GM12892 (cell line): ENCODE measurements around the gene LASP1NB.

Experiments
- POLR2A ChIP-seq: IDR thresholded peaks from 2 replicates; pipeline ENCODE4 v1.6.1; 2011; ENCODE audit warnings: low read depth, low read length, control low read depth
- POLR2AphosphoS5 ChIP-seq: IDR thresholded peaks from 2 replicates; pipeline ENCODE4 v1.6.1; 2011; ENCODE audit warnings: low read depth, low read length, control low read depth
- TAF1 ChIP-seq: IDR thresholded peaks from 2 replicates; pipeline ENCODE4 v1.6.1; 2011; ENCODE audit warnings: low read depth, mild to moderate bottlenecking, control low read depth, low read length, borderline replicate concordance

- no peak for TF ChIP-seq POLR2AphosphoS5
- TF ChIP-seq POLR2A = no peak
- no peak for TF ChIP-seq TAF1
Measured at GRCh38 chr17:38896346-38896954, 29.0 kb upstream of the LASP1NB start.
